ES-I3 (cell line): Measurements from ENCODE around the gene RRP12.

Experiments
- H3K36me3 ChIP-seq: 2 replicates; pipeline ENCODE4 v1.6.1; 2013; ENCODE audit warnings: mild to moderate bottlenecking, low read length, control low read depth, moderate library complexity; ENCODE audit not compliant: insufficient read depth
- H3K4me1 ChIP-seq: 2 replicates; pipeline ENCODE4 v1.6.1; 2013; ENCODE audit warnings: mild to moderate bottlenecking, control low read depth, low read length; ENCODE audit not compliant: insufficient read depth
- H3K9ac ChIP-seq: 2 replicates; pipeline ENCODE4 v1.6.1; 2013; ENCODE audit warnings: low read depth, mild to moderate bottlenecking, low read length, moderate library complexity
- H3K9me3 ChIP-seq: 2 replicates; pipeline ENCODE4 v1.6.1; 2013; ENCODE audit warnings: mild to moderate bottlenecking, low read length, moderate library complexity; ENCODE audit not compliant: control insufficient read depth, insufficient read depth

RRP12 gene

DNA sequence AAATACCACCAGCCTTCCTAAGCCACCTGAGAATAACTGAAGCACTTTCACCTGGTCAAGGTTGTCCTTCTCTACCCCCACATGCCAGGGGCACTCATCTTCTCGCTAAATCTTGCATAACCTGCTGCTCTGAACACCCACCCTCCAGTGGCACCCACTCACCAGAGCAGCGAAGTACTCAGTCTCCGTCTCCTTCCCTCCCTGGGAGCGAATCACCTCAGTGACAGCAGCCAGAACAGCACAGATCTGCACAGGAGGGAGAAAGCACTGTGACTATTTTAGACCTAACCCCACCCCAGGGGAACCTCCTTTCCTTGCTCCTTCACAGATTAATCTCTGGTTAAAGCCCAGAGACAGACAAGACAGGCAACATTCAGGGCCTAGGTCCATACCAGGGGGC is 5.1 kb downstream of the RRP12 start:
- H3K9ac ChIP-seq: no peak overlapping the region
- H3K4me1 ChIP-seq: no peaks in the 10 kb centered on the region
- no peaks in the 10 kb centered on the region for H3K9me3 ChIP-seq
- H3K36me3 ChIP-seq: 0 out of 2 replicates have a peak, but pooled peaks cover 7% of the 10 kb centered on the region

DNA sequence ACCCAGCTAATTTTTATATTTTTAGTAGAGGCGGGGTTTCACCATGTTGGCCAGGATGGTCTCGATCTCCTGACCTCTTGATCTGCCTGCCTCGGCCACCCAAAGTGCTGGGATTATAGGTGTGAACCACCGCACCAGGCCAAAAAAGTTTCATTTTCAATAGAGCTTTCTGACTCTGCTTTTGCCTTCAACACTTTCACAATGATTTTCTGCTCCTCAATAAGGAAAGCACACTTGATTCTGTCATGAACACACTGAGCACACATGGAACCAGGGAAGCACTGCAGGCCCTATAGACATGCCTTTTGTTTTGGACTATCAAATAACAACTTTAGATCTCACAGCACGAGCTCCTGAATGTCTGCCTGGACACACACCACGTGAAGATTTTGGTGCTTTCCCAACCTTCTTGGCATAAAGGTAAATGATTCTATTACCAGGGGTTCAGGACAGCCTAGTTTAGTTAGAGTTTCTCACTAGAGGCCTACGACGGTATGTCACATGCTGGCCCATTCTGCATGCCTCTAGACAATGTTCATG is 8.0 kb downstream of the RRP12 start:
- H3K36me3 ChIP-seq: peaks cover 19% of the 10 kb centered on the region

GRCh38 chr10:97390091-97390490 is 11.0 kb downstream of the RRP12 start:
- H3K4me1 ChIP-seq: no peaks in the 10 kb centered on the region
- H3K36me3 ChIP-seq: peaks cover 26% of the 10 kb centered on the region
- H3K9me3 ChIP-seq: no peaks in the 10 kb centered on the region
- H3K9ac ChIP-seq: no peak overlapping the region

More for the DNA sequence above, 8.0 kb downstream of the RRP12 start:
- no peaks in the 10 kb centered on the region for H3K4me1 ChIP-seq
- no peak overlapping the region for H3K9ac ChIP-seq
- H3K9me3 ChIP-seq: no peaks in the 10 kb centered on the region

- H3K4me1 ChIP-seq: no peaks in the 10 kb centered on the region
- no peak overlapping the region for H3K9ac ChIP-seq
- no peaks in the 10 kb centered on the region for H3K9me3 ChIP-seq
- H3K36me3 ChIP-seq: peaks cover 24% of the 10 kb centered on the region
These were observed 13.0 kb downstream of the RRP12 start for GRCh38 chr10:97388152-97388551.

DNA sequence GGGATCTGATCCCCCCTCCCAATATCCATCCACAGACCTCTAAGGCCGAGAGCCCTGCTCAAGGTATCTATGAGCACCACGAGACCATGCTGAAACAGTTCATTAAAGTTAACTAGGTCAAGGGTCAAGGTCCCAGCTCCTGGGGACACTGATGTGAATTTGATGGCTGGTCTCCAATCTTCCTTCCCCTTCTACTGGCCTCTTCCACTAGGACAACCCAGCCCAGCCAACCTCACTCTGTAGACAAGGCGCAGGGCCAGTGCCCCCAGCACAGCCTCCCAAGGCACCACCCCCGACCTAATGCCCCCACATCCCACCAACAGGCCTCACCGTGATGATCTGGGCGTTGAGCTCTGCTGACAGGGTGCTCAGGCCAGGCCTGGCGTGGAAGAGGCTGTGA is 15.6 kb downstream of the RRP12 start:
- H3K4me1 ChIP-seq: no peaks in the 10 kb centered on the region
- H3K36me3 ChIP-seq: peaks cover 14% of the 10 kb centered on the region
- no peak overlapping the region for H3K9ac ChIP-seq
- H3K9me3 ChIP-seq: no peaks in the 10 kb centered on the region

- Histone ChIP-seq H3K9ac (no peak overlapping the region), H3K36me3 (peaks cover 9% of the 10 kb centered on the region), H3K4me1 (no peaks in the 10 kb centered on the region), H3K9me3 (no peaks in the 10 kb centered on the region)
These were observed 16.5 kb downstream of the RRP12 start for GRCh38 chr10:97384641-97385040.

DNA sequence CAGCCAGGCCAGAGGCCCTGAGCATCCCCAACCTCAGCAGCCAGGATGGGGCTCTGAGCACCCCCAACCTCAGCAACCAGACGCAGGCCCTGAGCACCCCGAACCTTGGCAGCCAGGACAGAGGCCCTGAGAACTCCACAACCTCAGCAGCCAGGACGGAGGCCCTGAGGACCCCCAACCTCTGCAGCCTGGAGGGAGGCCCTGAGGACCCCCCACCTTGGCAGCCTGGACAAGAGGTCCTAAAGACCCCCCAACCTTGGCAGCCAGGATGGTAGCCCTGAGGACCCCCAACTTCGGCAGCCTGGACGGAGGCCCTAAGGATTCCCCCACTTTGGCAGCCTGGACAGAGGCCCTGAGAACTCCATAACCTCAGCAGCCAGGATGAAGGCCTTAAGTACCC is 17.0 kb downstream of the RRP12 start:
- no peak overlapping the region for H3K9ac ChIP-seq
- no peaks in the 10 kb centered on the region for H3K9me3 ChIP-seq
- H3K36me3 ChIP-seq: peaks cover 10% of the 10 kb centered on the region
- no peaks in the 10 kb centered on the region for H3K4me1 ChIP-seq

- peaks cover 11% of the 10 kb centered on the region for H3K36me3 ChIP-seq
- H3K4me1 ChIP-seq: no peaks in the 10 kb centered on the region
- no peak overlapping the region for H3K9ac ChIP-seq
- H3K9me3 ChIP-seq: no peaks in the 10 kb centered on the region
These were observed 18.0 kb downstream of the RRP12 start for GRCh38 chr10:97383159-97383558.

DNA sequence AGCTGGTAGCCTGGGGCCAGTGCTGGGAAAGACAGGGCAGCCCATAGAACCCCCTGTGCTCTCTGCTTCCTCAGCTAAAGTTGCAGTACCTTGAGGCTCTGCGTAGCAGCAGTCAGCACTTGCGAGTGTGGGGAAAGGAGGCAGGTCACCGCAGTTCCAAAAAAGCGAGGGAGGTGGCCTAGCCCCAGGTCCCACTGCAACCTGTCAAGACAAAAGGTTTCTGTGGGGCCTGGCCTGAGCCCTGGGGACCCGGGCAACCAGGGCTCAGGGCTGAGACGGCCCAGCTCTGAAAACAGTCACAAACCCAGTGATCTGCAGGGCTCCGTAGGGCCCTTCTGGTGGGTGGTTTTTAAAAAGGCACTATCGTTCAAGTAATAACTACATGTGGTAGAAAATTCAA is 19.5 kb downstream of the RRP12 start:
- Histone ChIP-seq H3K9ac (no peak overlapping the region), H3K36me3 (peaks cover 16% of the 10 kb centered on the region), H3K9me3 (no peaks in the 10 kb centered on the region), H3K4me1 (no peaks in the 10 kb centered on the region)

- Histone ChIP-seq H3K4me1 (no peaks in the 10 kb centered on the region), H3K9me3 (no peaks in the 10 kb centered on the region), H3K9ac (no peak overlapping the region), H3K36me3 (peaks cover 11% of the 10 kb centered on the region)
These were observed 20.6 kb downstream of the RRP12 start for GRCh38 chr10:97380516-97380915.

- H3K4me1 ChIP-seq: no peaks in the 10 kb centered on the region
- H3K36me3 ChIP-seq: peaks cover 8% of the 10 kb centered on the region
- no peaks in the 10 kb centered on the region for H3K9me3 ChIP-seq
- no peak overlapping the region for H3K9ac ChIP-seq
These were observed 21.9 kb downstream of the RRP12 start for GRCh38 chr10:97378933-97379921.

GRCh38 chr10:97376413-97376812 is 24.7 kb downstream of the RRP12 start:
- no peaks in the 10 kb centered on the region for H3K9me3 ChIP-seq
- H3K36me3 ChIP-seq: peaks cover 18% of the 10 kb centered on the region
- no peak overlapping the region for H3K9ac ChIP-seq

DNA sequence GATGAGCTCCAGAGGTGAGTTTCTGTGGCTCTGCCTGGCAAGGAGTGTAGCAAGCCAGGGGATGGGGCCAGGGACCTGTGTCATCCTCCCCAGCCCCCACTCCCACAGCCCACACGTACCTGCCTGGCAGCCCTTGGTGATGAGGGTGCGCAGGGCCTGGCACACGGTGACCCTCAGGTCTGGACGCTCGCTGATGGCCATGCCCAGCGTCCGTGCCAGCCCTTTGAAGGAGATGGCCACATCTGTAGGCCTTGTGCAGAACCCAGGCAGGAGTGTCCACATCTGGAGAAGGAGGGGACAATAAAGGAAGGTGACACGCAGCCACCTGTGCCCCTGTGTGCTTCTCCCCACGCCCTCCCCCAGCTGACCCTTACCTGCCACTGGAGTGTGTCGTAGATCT is 27.7 kb downstream of the RRP12 start:
- peaks cover 15% of the 10 kb centered on the region for H3K36me3 ChIP-seq
- no peak overlapping the region for H3K9ac ChIP-seq
- H3K4me1 ChIP-seq: no peaks in the 10 kb centered on the region
- no peaks in the 10 kb centered on the region for H3K9me3 ChIP-seq

More at GRCh38 chr10:97376413-97376812, 24.7 kb downstream of the RRP12 start:
- H3K4me1 ChIP-seq: no peaks in the 10 kb centered on the region

- no peaks in the 10 kb centered on the region for H3K4me1 ChIP-seq
- H3K36me3 ChIP-seq: peaks cover 10% of the 10 kb centered on the region
- no peaks in the 10 kb centered on the region for H3K9me3 ChIP-seq
These were observed 28.8 kb downstream of the RRP12 start for GRCh38 chr10:97372233-97372875.

More at GRCh38 chr10:97372233-97372875, 28.8 kb downstream of the RRP12 start:
- H3K9ac ChIP-seq: no peak overlapping the region
